NCI-H2107 treated with DMSO at 0.1 percent for 48 hours (cell line): Measurements from ENCODE around the gene AGPAT3.
"Not testable (repeated sequence)": the region's sequence is repeated elsewhere in the genome, so short reads cannot be mapped to it uniquely, and the experiment has no call there.

Source experiments
- DNase-seq: peaks from one replicate; lab custom pipeline; 2025; ENCODE audit not compliant: unreplicated experiment; lab: John Stamatoyannopoulos, UW

Gene AGPAT3

DNA sequence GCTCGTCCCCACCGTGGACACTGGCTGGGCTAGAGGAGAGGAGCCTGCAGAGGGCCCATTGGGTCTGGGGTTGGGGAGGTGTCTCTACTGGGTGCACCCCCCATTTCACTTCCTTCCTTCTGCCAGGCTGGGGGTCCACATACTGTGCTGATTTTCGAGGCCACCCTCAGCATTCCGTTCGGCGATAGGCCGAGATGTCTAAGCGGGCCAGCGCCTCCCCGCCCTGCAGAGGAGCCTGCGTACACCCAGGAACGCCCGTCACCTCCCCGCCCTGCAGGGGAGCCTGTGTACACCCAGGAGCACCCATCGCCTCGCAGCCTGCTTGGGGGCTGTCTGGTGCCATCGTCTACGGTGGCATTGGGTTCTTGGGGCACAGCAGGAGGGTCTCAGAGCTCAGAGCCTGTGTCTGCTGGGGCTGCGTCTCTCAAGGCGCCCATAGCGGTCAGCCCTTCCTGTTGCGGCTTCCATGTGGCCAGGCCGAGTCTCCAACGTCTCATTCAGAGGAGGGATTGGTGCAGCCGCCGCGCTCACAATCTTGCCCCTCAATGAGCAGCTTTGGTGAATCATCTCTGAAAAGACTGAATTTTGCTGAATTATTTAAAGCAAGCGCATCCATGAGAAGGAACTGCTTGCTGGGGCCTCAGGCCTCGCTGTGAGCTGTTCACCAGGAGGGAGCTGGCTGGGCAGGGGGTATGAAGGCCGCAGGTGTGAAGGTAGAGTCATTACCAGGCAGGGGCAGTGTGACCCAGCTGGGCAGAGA lies 30.7 kb upstream of the AGPAT3 start:
- no peak for DNase-seq

DNA sequence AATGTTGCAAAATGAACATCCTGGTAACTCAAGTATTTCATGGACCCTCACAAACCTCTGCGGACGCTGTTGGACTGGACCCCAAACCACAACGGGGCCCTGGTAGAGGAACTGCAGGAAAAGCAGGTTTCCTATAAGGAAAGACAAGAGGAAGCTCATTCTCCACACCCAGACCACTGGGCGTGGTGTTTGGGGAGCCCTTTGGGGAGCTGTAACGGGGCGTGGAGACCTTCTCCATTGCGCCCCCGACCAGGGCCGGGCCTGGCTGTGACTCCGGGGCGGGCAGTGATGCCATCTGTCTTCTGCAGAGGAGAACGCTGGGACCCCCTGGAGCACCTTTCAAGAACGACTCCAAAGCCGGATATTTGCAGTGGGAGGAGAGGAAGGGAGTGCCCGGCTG lies 30.0 kb upstream of the AGPAT3 start:
- DNase-seq: no peak

GRCh38 chr21:43835861-43836260 lies 29.2 kb upstream of the AGPAT3 start:
- DNase-seq: no peak

DNA sequence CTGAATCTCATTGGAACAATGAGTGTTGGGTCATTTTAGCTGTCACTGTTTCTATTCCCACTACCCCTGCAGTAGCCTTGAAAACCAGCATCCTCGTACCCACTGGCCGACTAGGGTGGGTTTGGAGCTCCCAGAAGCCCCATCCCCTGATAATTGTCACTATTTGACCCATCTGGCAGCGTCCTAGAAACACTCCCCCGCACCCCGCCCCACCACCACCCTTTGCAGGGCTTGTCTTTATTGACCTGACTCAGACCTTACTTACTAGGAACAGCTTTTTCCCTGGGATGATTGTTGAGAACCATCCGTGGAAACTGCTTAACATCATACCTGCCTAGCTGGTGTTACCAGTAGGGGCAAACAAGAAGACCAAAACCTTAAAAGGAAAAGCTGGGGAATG lies 28.4 kb upstream of the AGPAT3 start:
- no peak for DNase-seq

- no peak for DNase-seq
Measured at GRCh38 chr21:43840259-43840658, 24.8 kb upstream of the AGPAT3 start.

DNA sequence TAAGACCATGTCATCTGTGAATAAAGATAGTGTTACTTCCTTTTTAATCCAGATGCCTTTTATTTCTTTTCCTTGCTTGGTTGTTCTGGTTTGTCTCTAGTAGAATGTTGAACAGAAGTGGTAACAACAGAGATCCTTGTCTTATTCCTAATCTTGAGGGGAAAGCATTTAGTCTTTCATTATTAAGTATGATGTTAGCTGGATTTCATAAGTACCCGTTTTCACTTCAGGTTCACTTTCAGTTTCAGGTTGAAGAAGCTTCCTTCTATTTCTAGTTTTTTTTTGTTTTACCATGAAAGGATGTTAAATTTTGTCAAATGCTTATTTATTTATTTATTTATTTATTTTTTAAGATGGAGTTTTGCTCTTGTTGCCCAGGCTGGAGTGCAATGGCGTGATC lies 22.3 kb upstream of the AGPAT3 start:
- no peak for DNase-seq

GRCh38 chr21:43844906-43845305 lies 20.1 kb upstream of the AGPAT3 start:
- not testable (repeated sequence) for DNase-seq

DNA sequence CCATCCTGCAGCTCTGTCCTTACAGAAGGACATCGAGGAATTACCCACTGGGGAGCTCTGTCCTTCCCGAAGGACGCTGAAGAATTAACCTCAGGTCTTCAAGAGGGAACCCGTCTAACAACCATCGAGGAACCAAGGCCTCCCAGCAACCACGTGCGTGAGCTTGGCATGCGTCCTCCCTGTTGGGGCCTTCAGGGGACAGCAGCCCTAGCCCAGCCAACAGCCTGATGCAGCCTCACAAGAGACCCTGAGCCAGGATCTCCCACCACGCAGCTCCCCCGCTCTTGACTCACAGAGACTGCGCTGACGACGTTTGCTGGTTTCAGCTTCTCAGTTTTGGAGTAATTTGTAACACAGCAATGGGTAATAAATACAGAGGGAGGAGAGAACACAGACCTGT lies 19.6 kb upstream of the AGPAT3 start:
- no peak for DNase-seq

DNA sequence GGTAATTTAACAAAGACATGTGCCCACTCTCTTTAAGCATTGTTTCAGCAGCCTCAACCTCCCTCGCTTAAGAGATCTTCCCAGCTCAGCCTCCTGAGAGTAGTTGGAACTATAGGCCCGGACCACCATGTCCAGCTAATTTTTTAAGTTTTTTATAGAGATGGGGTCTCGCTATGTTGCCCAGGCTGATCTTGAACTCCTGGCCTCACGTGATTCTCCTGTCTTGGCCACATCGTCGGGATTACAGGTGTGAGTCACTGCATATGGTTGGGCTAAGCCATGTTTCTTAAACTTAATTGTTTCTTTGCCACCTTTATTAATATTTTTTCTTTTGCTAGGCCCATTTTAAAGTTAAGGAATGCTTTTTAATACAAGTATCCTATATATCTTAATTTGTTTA lies 18.6 kb upstream of the AGPAT3 start:
- no peak for DNase-seq

DNA sequence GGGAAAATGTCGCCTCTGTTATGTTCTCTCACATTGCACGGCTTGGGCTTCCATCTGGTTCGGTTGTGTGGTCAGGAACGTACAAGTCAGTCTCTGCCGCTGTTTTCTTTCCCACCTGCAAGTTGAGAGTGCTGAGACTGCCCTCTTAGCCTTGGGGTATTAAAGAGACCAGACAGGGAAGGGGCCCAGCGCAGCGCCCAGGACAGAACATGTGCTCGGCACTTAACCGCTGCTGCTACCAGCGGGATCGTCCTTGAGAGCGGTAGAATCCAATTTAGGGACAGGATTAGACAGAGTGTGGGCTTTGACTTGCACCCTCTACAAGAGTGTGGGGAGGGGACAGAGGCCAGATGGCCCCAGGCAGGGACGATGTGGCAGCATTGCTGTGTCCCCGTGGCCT lies 17.7 kb upstream of the AGPAT3 start:
- no peak for DNase-seq

- no peak for DNase-seq
Measured at GRCh38 chr21:43848771-43849170, 16.3 kb upstream of the AGPAT3 start.

GRCh38 chr21:43849532-43850299 lies 15.3 kb upstream of the AGPAT3 start:
- no peak for DNase-seq

GRCh38 chr21:43850728-43851295 lies 14.2 kb upstream of the AGPAT3 start:
- no peak for DNase-seq

DNA sequence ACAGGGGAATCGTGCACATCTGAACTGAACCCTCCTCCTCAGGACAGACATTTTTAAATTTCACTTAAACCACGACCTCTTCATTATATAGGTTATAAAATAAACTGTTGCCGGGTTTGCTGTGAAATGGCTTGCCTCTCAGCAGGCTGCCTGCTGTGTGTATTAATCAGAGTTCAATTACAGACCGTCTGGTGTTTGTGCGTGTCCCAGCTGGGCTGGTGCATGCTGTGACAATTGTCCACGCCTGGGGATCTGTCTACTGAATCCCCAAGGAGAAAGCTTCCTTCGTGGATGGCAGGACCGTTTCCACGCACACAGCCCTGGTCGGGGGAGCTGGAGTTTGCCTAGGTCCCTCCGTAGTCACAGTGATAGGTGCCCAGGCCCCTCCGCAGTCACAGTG lies 13.4 kb upstream of the AGPAT3 start:
- DNase-seq: peak; percentile 36

DNA sequence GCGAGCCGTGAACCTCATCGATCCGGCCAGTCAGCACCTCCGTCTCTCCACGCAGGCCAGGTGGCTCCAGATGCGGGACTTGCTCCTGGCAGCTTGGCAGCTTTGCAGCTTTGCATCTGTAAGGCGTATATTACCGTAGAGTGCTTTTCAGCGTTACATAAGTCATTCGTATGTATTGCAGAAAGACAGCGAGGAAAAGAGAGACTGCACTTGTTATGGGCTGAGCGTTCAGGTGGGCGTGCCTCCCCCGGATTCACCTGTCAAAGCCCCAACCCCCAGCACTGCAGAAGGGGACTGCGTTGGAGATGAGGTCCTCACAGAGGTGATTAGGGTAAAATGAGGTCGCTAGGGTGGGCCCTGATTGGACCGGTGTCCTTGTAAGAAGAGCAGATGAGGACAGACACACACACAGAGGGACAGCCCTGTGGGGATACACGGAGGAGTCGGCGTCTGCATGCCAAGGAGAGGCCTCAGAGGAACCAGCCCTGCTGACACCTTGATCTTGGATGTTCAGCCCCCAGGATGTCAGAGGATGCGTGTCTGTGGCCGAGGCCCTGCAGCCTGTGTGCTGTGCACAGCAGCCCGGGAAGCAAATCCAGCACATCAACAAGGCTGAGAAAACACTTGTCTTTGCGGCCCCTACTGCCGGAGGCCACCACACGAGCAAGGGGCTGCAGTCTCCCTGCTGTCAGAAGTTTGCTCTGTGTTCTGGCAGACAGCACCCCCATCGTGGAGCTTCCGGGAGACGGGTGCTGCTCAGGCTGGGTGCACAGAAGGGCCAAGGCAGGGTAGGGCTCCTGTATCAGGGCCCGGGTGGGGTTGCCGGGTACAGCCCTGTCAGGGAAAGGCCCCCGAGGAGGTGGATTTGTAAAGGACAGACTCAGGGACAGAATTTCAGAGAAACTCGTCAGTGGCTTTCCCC lies 10.9 kb upstream of the AGPAT3 start:
- no peak for DNase-seq

GRCh38 chr21:43854773-43855633 lies 10.0 kb upstream of the AGPAT3 start:
- no peak for DNase-seq

GRCh38 chr21:43855955-43856354 lies 9.1 kb upstream of the AGPAT3 start:
- no peak for DNase-seq

DNA sequence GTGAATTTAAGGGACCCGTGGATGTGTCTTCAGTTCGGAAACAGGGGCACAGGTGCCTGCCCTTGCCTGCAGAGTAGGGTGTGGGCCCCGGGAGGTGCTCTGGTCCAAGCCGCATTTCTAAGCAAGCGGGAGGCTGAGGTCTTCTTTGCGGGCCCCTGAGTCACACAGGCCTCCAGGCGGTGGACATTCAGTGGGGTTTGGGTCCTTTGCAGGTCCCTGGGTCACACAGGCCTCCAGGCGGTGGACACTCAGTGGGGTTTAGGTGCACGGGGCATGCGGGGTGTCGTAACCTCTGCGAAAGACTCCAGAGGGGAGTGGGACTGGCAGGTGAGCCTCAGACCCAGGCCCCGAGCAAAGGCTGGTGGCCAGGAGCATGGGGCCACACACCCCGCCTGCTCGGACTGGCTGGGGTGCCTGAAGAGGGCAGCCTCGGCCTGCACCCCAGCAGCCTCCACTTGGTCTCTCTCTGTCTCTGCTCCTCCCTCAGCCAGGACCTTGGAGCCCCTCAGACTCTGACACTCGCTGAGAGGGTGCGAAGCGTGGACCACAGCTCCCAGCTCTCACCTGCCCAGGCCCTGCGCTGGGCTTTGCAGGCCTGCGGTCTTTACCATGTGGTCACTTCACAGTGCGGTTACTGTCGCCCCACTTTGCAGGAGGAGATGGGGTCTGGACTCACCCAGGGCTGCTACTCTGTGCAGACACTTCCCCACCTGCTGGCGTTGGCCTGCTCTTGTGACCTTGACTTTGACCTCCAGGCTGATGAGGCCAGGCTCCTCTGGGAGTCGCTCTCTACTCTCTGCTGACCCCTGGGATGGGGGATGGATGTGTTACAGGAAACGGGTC lies 6.0 kb upstream of the AGPAT3 start:
- no peak for DNase-seq

DNA sequence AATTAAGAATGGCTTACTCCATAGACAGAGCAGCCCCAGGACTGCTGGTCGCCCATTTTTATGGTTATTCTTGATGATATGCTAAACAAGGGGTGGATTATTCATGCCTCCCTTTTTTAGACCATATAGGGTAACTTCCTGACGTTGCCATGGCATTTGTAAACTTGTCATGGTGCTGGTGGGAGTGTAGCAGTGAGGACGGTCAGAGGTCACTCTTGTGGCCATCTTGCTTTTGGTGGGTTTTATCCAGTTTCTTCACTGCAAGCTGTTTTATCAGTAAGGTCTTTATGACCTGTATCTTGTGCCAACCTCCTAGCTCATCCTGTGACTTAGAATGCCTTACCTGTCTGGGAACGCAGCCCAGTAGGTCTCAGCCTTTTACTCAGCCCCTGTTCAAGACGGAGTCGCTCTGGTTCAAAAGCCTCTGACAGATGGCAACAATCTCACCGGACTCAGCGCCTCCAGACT lies 5.2 kb upstream of the AGPAT3 start:
- no peak for DNase-seq
